GM10266 (cell line): ENCODE measurements around the gene LAD1.

Experiments
- DNase-seq: peaks from one replicate; pipeline ENCODE4 v3.0.0; 2012; ENCODE audit errors: extremely low spot score
- CTCF ChIP-seq: IDR thresholded peaks from 2 replicates; pipeline ENCODE4 v1.5.1; 2012; ENCODE audit warnings: mild to moderate bottlenecking, low read depth; ENCODE audit not compliant: control insufficient read depth, insufficient read depth; ENCODE audit errors: missing control alignments

Gene LAD1

GRCh38 chr1:201355471-201355870 lies 43.7 kb downstream of the LAD1 start:
- DNase-seq: no peak
- TF ChIP-seq CTCF: no peak

- no peak for DNase-seq
- no peak for TF ChIP-seq CTCF
Observed at GRCh38 chr1:201354901-201355295, 44.2 kb downstream of the LAD1 start.

- TF ChIP-seq CTCF: no peak
- DNase-seq: no peak
Observed at GRCh38 chr1:201354151-201354900, 44.8 kb downstream of the LAD1 start.

- no peak for DNase-seq
- TF ChIP-seq CTCF: no peak
Observed at GRCh38 chr1:201353186-201353940, 45.8 kb downstream of the LAD1 start.

- DNase-seq: no peak
- no peak for TF ChIP-seq CTCF
Observed at GRCh38 chr1:201351617-201352016, 47.5 kb downstream of the LAD1 start.

GRCh38 chr1:201350884-201351283 lies 48.2 kb downstream of the LAD1 start:
- DNase-seq: no peak
- no peak for TF ChIP-seq CTCF

- DNase-seq: no peak
- no peak for TF ChIP-seq CTCF
Observed at GRCh38 chr1:201350361-201350725, 48.8 kb downstream of the LAD1 start.
